PC-3 (cell line): ENCODE data around the gene RTP3. TPM values are rescaled to one million over a fixed set of nuclear protein-coding genes. Genes with fewer than 3 reads are reported as not detected.
A peak's percentile ranks its signal among the peaks of the same experiment; 100 is the strongest.

Source experiments
- ATAC-seq: fragments of 200-7000 bp; cut with Tn5 transposase; 2 replicates; pipeline ENCODE4 v1.9.1; 2020; ENCODE audit warnings: mild to moderate bottlenecking, moderate library complexity
- BruUV-seq: library from RNA; stranded (reverse); fragments of 400-500 nt; replicated peaks from 2 replicates; lab custom pipeline; 2021; lab: Mats Ljungman, UMichigan
- CTCF ChIA-PET: fragments of 300-600 bp; sonication (Branson Sonifier 250); formaldehyde crosslinking; loops from one replicate; lab custom pipeline; 2022; ENCODE audit warnings: antibody characterized with exemption; lab: Charles Lee
- POLR2A ChIA-PET: fragments of 300-600 bp; sonication (Branson Sonifier 250); formaldehyde crosslinking; loops from one replicate; lab custom pipeline; 2022; ENCODE audit warnings: antibody characterized with exemption; ENCODE audit not compliant: unreplicated experiment; lab: Charles Lee
- DNase-seq: peaks from one replicate; pipeline ENCODE4 v3.0.0-alpha.2; 2015
- H2AFZ ChIP-seq: fragments of 300-600 bp; sonication (generic); 2 replicates; pipeline ENCODE4 v1.6.0; 2016; ENCODE audit warnings: antibody characterized with exemption, low read length
- H3F3A ChIP-seq: fragments of 300-600 bp; sonication (generic); one replicate; pipeline ENCODE4 v1.6.0; 2017; ENCODE audit warnings: antibody characterized with exemption, low read length, control low read depth, mild to moderate bottlenecking; ENCODE audit not compliant: unreplicated experiment
- H3K27ac ChIP-seq: fragments of 300-600 bp; sonication (generic); 2 replicates; pipeline ENCODE4 v1.5.1; 2016; ENCODE audit warnings: mild to moderate bottlenecking, low read length
- H3K27me3 ChIP-seq: fragments of 300-600 bp; sonication (generic); 2 replicates; pipeline ENCODE4 v1.6.1; 2016; ENCODE audit warnings: low read length, mixed read lengths
- H3K36me3 ChIP-seq: fragments of 300-600 bp; sonication (generic); 2 replicates; pipeline ENCODE4 v1.6.1; 2016; ENCODE audit warnings: low read depth, mixed run types, low read length, mixed read lengths
- H3K4me1 ChIP-seq: fragments of 300-600 bp; sonication (generic); 2 replicates; pipeline ENCODE4 v1.5.1; 2016; ENCODE audit warnings: low read length; ENCODE audit not compliant: insufficient read depth
- H3K4me2 ChIP-seq: fragments of 300-600 bp; sonication (generic); 2 replicates; pipeline ENCODE4 v1.6.0; 2016; ENCODE audit warnings: low read length
- H3K4me3 ChIP-seq: fragments of 300-600 bp; sonication (generic); 2 replicates; pipeline ENCODE4 v1.5.1; 2016; ENCODE audit warnings: mild to moderate bottlenecking, low read length, mixed read lengths
- H3K79me2 ChIP-seq: fragments of 300-600 bp; sonication (generic); 2 replicates; pipeline ENCODE4 v1.6.1; 2017; ENCODE audit warnings: low read length, mixed read lengths
- H3K9ac ChIP-seq: fragments of 300-600 bp; sonication (generic); 2 replicates; pipeline ENCODE4 v1.6.0; 2016; ENCODE audit warnings: mild to moderate bottlenecking, low read length
- H3K9me2 ChIP-seq: fragments of 300-600 bp; sonication (generic); replicated peaks from 2 replicates; pipeline ENCODE4 v1.6.1; 2016; ENCODE audit warnings: mixed run types, low read length, mixed read lengths
- H3K9me3 ChIP-seq: fragments of 300-600 bp; sonication (generic); 2 replicates; pipeline ENCODE4 v1.6.1; 2016; ENCODE audit warnings: low read length, mixed read lengths
- H4K20me1 ChIP-seq: fragments of 300-600 bp; sonication (generic); 2 replicates; pipeline ENCODE4 v1.6.1; 2016; ENCODE audit warnings: low read length, mixed read lengths
- EZH2 ChIP-seq: fragments of 300-600 bp; sonication (generic); IDR thresholded peaks from one replicate; pipeline ENCODE4 v1.6.1; 2017; ENCODE audit warnings: antibody characterized with exemption, mild to moderate bottlenecking, low read length; ENCODE audit not compliant: unreplicated experiment
- EZH2phosphoT487 ChIP-seq: fragments of 300-600 bp; sonication (generic); IDR thresholded peaks from 2 replicates; pipeline ENCODE4 v1.6.1; 2018; ENCODE audit warnings: mild to moderate bottlenecking, antibody characterized with exemption, low read length, borderline replicate concordance
- intact Hi-C: fragments of 100-400 bp; cut with micrococcal nuclease; formaldehyde crosslinking; loops from 2 replicates; pipeline ENCODE4 v1.9.0; 2023
- total RNA-seq: library from RNA; depleted of rRNA; stranded (reverse); fragments of >200 nt; gene quantifications from 2 replicates; pipeline ENCODE4 v1.2.3, GENCODE V29; 2014
- TF ChIP-seq, protein P1 (sequence below): fragments of 300-600 bp; sonication (generic); conservative IDR thresholded peaks from 2 replicates; pipeline ENCODE4 v1.5.1; 2017; ENCODE audit warnings: antibody characterized with exemption, low read depth, mild to moderate bottlenecking, low read length

Gene RTP3
- total RNA-seq, 1 experiment from 2014 or later, result not detected

DNA sequence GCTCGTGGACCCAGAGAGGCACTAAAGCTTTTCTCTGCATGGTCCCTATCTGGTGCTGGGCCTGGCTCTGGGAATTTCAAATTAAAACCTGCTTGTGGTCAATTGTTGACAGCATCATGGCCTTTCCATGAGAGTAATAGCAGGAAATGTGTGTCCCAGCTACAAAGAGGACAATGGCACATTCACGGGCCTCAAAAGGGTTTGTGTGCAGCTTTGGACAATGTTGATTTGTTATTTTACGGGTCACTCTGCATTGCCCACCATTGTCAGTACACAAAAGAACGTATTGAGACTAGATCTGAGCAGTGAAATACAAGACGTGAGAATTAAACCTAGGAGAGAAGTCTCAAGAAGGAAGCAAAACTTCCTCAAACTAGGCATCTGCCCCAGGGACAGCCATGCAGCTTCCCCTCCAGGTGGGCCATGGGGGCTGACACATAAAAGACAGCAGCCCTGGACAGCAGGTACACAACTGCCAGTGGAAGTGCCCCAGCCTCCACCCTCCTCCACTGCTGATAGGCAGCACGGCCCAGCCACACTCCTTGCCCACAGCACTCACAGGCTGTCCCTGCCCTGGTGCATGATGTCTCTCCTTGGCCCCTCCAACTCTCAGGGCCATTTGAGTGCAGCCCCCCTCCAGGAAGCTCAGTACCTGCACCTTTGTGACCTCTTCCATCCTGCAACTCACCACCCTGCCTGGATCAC is 17.1 kb upstream of the RTP3 start:
- intact Hi-C loops, result no loop called here

DNA sequence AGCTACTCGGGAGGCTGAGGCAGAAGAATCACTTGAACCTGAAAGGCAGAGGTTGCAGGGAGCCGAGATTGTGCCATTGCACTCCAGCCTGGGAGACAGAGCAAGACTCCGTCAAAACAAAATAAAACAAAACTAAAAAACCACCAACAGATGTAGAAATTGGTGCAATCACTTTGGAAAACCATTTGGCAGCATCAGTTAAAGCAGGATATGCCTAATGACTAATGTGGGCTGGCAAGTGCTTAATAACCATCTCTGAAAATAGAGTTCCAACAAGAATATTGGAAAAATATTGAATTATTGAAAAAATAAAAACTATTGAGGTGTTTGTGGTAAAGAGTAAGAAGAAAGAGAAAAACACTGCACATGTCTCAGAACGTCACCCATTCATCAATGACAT is 16.1 kb upstream of the RTP3 start:
- no peaks in the 10 kb centered on the region for H4K20me1 ChIP-seq
- no peaks in the 10 kb centered on the region; the same call in 1 of the 2 replicates for H3K4me1 ChIP-seq
- no peak overlapping the region for H3K4me3 ChIP-seq
- POLR2A ChIA-PET, result interaction anchor here (0.6 kb wide), 1 partner anchor 18 kb away, joined by 5 read pairs; no protein-coding TSS in a partner anchor
- DNase-seq (no peak), ATAC-seq (no peak)
- CTCF ChIA-PET, result no interaction called here
- H3K9me3 ChIP-seq, result no peaks in the 10 kb centered on the region
- no peak overlapping the region for H3K27ac ChIP-seq
- no peaks in the 10 kb centered on the region for H3K27me3 ChIP-seq
- no peaks in the 10 kb centered on the region for H3F3A ChIP-seq
- H3K4me2 ChIP-seq, result no peak overlapping the region
- H3K9ac ChIP-seq, result no peak overlapping the region
- no peaks in the 10 kb centered on the region for H3K79me2 ChIP-seq
- TF ChIP-seq, protein P1, sequence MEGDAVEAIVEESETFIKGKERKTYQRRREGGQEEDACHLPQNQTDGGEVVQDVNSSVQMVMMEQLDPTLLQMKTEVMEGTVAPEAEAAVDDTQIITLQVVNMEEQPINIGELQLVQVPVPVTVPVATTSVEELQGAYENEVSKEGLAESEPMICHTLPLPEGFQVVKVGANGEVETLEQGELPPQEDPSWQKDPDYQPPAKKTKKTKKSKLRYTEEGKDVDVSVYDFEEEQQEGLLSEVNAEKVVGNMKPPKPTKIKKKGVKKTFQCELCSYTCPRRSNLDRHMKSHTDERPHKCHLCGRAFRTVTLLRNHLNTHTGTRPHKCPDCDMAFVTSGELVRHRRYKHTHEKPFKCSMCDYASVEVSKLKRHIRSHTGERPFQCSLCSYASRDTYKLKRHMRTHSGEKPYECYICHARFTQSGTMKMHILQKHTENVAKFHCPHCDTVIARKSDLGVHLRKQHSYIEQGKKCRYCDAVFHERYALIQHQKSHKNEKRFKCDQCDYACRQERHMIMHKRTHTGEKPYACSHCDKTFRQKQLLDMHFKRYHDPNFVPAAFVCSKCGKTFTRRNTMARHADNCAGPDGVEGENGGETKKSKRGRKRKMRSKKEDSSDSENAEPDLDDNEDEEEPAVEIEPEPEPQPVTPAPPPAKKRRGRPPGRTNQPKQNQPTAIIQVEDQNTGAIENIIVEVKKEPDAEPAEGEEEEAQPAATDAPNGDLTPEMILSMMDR, result no peak
- TF ChIP-seq EZH2 (no peak), EZH2phosphoT487 (no peak)
- intact Hi-C loops, result no loop called here
- no peaks in the 10 kb centered on the region for H3K9me2 ChIP-seq
- H3K36me3 ChIP-seq, result no peaks in the 10 kb centered on the region
- no TSS peak for BruUV-seq
- H2AFZ ChIP-seq, result no peak overlapping the region

More for the DNA sequence above, 17.1 kb upstream of the RTP3 start:
- H3K27me3 ChIP-seq, result no peaks in the 10 kb centered on the region
- POLR2A ChIA-PET, result no interaction called here
- no TSS peak for BruUV-seq
- ATAC-seq (no peak), DNase-seq (no peak)
- no peak overlapping the region for H3K27ac ChIP-seq
- no peaks in the 10 kb centered on the region for H3K9me3 ChIP-seq
- no peak overlapping the region for H3K4me2 ChIP-seq
- no peak for TF ChIP-seq EZH2phosphoT487
- no peak for TF ChIP-seq EZH2
- TF ChIP-seq, protein P1, result no peak
- no peak overlapping the region for H2AFZ ChIP-seq
- CTCF ChIA-PET, result no interaction called here
- no peak overlapping the region for H3K9ac ChIP-seq
- no peak overlapping the region for H3K4me3 ChIP-seq
- no peaks in the 10 kb centered on the region; the same call in 1 of the 2 replicates for H3K4me1 ChIP-seq
- no peaks in the 10 kb centered on the region for H3K79me2 ChIP-seq
- no peaks in the 10 kb centered on the region for H3K36me3 ChIP-seq
- no peaks in the 10 kb centered on the region for H3F3A ChIP-seq
- no peaks in the 10 kb centered on the region for H4K20me1 ChIP-seq
- H3K9me2 ChIP-seq, result no peaks in the 10 kb centered on the region

DNA sequence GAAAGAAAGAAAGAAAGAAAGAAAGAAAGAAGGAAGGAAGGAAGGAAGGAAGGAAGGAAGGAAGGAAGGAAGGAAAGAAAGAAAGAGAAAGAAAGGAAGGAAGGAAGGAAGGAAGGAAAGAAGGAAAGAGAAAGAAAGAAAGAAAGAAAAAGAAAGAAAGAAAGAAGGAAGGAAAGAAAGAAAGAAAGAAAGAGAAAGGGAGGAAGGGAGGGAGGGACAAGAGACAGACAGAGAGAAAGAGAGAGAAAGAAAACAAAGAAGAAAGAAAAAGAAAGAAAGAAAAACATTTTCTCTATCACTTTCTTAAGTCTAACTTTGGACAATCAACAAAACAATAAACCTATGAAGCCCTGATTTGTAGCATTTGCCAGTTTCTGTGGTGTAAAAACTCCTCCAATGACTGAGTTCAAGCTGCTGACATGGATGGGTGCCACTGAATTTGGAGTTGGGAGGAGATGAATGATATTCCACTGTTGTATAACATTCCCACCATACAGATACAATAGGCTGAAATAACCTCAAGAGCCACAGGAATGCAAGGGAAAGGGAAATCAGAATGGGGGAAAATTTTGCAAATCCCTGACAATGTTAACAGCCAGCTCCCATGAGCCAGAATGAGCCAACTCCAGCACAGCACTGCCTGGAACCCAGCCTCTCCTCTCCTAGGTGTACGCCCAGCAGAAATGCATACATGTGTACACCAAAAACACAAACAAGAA is 15.0 kb upstream of the RTP3 start:
- ChIA-PET POLR2A (no interaction called here), CTCF (no interaction called here)
- no TSS peak for BruUV-seq
- intact Hi-C loops, result no loop called here
- Histone ChIP-seq H3K9me3 (no peaks in the 10 kb centered on the region), H3K27me3 (no peaks in the 10 kb centered on the region), H2AFZ (no peak overlapping the region), H3K4me3 (no peak overlapping the region), H3F3A (no peaks in the 10 kb centered on the region), H3K27ac (no peak overlapping the region), H3K79me2 (no peaks in the 10 kb centered on the region), H3K4me1 (no peaks in the 10 kb centered on the region; the same call in 1 of the 2 replicates), H3K36me3 (no peaks in the 10 kb centered on the region), H3K4me2 (no peak overlapping the region), H4K20me1 (no peaks in the 10 kb centered on the region), H3K9me2 (no peaks in the 10 kb centered on the region), H3K9ac (no peak overlapping the region)
- DNase-seq, result peak; percentile 69
- ATAC-seq, result peak; percentile 38
- TF ChIP-seq EZH2phosphoT487, result no peak
- TF ChIP-seq, protein P1, result no peak
- TF ChIP-seq EZH2, result no peak
